ENCODE data around the gene TAF4B. TPM values are rescaled to one million over a fixed set of nuclear protein-coding genes. Genes with fewer than 3 reads are reported as not detected.

Gene TAF4B
- total and polyA plus RNA-seq, 2 of the 8 experiments (the other 6 are each of a cell fraction or from before 2014, with no cell fraction given): 9.3 to 19.8 TPM

- no peak for TF ChIP-seq TEAD4 (IDR thresholded peaks at IDR 0.05; ENCODE audit: low read depth, low read length)
- no peak for TF ChIP-seq SP2 (IDR thresholded peaks at IDR 0.05; ENCODE audit: low read length)
Measured at GRCh38 chr18:26407736-26408601, 181.7 kb downstream of the TAF4B start (continued).
